Measurements from ENCODE around the gene KLF3.
A peak's percentile ranks its signal among the peaks of the same experiment; 100 is the strongest.

KLF3 gene

GRCh38 chr4:38698176-38698575, 34.2 kb downstream of the KLF3 start:
- DNase-seq (ENCODE audit: low read depth) = no peak

GRCh38 chr4:38699112-38699511, 35.1 kb downstream of the KLF3 start:
- DNase-seq (ENCODE audit: low read depth) = no peak

GRCh38 chr4:38703635-38704034, 39.6 kb downstream of the KLF3 start:
- no peak for DNase-seq (ENCODE audit: low read depth)

- DNase-seq (ENCODE audit: low read depth) = no peak
Observed at GRCh38 chr4:38704622-38705154, 40.7 kb downstream of the KLF3 start.

GRCh38 chr4:38706301-38706700, 42.3 kb downstream of the KLF3 start:
- DNase-seq (ENCODE audit: low read depth) = no peak

- DNase-seq (ENCODE audit: low read depth) = no peak
Observed at GRCh38 chr4:38710053-38710452, 46.1 kb downstream of the KLF3 start.

GRCh38 chr4:38711066-38711465, 47.1 kb downstream of the KLF3 start:
- DNase-seq (ENCODE audit: low read depth) = no peak

GRCh38 chr4:38715050-38715449, 51.1 kb downstream of the KLF3 start:
- DNase-seq (ENCODE audit: low read depth) = no peak

GRCh38 chr4:38716256-38716655, 52.3 kb downstream of the KLF3 start:
- no peak for DNase-seq (ENCODE audit: low read depth)

- no peak for DNase-seq (ENCODE audit: low read depth)
Observed at GRCh38 chr4:38717604-38718003, 53.6 kb downstream of the KLF3 start.

- no peak for DNase-seq (ENCODE audit: low read depth)
Observed at GRCh38 chr4:38723114-38723513, 59.1 kb downstream of the KLF3 start.

- DNase-seq (ENCODE audit: low read depth) = no peak
Observed at GRCh38 chr4:38723726-38724474, 59.9 kb downstream of the KLF3 start.

GRCh38 chr4:38724475-38724808, 60.4 kb downstream of the KLF3 start:
- no peak for DNase-seq (ENCODE audit: low read depth)

GRCh38 chr4:38728631-38729141, 64.7 kb downstream of the KLF3 start:
- DNase-seq (ENCODE audit: low read depth) = no peak

GRCh38 chr4:38730493-38730829, 66.5 kb downstream of the KLF3 start:
- DNase-seq (ENCODE audit: low read depth) = no peak

- peak; percentile 73 for DNase-seq (ENCODE audit: low read depth)
Observed at GRCh38 chr4:38730830-38731646, 67.0 kb downstream of the KLF3 start.

- DNase-seq (ENCODE audit: low read depth) = no peak
Observed at GRCh38 chr4:38733663-38734062, 69.7 kb downstream of the KLF3 start.

- DNase-seq (ENCODE audit: low read depth) = no peak
Observed at GRCh38 chr4:38734446-38734845, 70.4 kb downstream of the KLF3 start.

GRCh38 chr4:38734911-38735310, 70.9 kb downstream of the KLF3 start:
- no peak for DNase-seq (ENCODE audit: low read depth)

- no peak for DNase-seq (ENCODE audit: low read depth)
Observed at GRCh38 chr4:38735870-38736269, 71.9 kb downstream of the KLF3 start.

- no peak for DNase-seq (ENCODE audit: low read depth)
Observed at GRCh38 chr4:38738940-38739803, 75.2 kb downstream of the KLF3 start.

- DNase-seq (ENCODE audit: low read depth) = no peak
Observed at GRCh38 chr4:38740303-38740702, 76.3 kb downstream of the KLF3 start.

All from activated T-helper 9 cell treated with anti-CD3 and anti-CD28 coated beads, Interleukin-2, amount 50 U/mL, for 16 hours (primary cell).